A375 (cell line): Measurements from ENCODE around the gene SARNP. TPM values are rescaled to one million over a fixed set of nuclear protein-coding genes. Genes with fewer than 3 reads are reported as not detected.

Experiments
- small RNA-seq: library from RNA; depleted of rRNA; stranded (forward); fragments of <200 nt; gene quantifications from one replicate; pipeline ENCODE3, GENCODE V24; 2014
- total RNA-seq: library from RNA; depleted of rRNA; stranded (reverse); fragments of >200 nt; shearing (Covaris generic); gene quantifications from 2 replicates; pipeline ENCODE4 v1.2.3, GENCODE V29; 2014; rRNA removed

SARNP gene, protein sequence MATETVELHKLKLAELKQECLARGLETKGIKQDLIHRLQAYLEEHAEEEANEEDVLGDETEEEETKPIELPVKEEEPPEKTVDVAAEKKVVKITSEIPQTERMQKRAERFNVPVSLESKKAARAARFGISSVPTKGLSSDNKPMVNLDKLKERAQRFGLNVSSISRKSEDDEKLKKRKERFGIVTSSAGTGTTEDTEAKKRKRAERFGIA
- total RNA-seq: 155 and 176 TPM in 2 replicates

DNA sequence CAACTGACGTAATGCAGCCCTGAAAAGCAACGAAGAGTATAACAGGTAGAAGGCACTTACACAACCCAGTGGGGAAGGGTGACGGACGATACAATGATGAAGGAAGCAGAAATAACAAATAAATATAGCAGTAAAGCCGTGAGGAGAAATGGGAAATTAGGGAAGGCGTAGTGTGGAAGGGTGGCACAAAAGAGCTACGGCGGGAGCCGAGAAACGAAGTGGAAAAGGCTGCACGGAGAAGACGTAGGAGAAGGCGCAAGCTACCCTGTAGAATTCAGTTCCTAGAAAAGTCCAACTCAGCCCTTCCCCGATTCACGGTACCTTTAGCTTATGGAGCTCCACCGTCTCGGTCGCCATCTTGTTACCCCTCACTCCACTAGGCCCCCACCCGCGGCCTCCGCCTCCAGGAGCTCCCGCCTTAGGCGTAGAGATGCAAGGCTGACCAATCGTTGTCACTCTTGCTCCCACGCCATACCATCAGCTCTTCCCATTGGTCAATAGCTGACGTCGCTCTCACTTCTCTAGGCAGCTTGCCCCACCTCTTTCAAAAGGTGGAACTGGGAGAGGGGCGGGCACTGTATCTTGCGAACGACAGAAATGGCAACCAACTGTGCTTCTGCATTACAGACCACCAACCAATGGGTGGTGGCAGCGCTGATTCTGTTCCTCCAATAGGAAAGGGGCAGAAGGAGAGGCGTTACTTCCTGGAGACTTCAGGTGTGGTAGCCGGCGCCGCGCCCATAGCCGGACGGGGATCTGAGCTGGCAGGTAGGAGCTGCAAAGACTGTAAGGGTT, at the start of gene SARNP, which contains the start of gene ORMDL2:
SARNP (minus strand) TSS at position 380 of the 795 bp plus-strand sequence; CDS start at position 357, 23 bp downstream.
ORMDL2 (plus strand) TSS at position 697 of the 795 bp plus-strand sequence. CDS start 959 bp downstream, outside the sequence.

DNA sequence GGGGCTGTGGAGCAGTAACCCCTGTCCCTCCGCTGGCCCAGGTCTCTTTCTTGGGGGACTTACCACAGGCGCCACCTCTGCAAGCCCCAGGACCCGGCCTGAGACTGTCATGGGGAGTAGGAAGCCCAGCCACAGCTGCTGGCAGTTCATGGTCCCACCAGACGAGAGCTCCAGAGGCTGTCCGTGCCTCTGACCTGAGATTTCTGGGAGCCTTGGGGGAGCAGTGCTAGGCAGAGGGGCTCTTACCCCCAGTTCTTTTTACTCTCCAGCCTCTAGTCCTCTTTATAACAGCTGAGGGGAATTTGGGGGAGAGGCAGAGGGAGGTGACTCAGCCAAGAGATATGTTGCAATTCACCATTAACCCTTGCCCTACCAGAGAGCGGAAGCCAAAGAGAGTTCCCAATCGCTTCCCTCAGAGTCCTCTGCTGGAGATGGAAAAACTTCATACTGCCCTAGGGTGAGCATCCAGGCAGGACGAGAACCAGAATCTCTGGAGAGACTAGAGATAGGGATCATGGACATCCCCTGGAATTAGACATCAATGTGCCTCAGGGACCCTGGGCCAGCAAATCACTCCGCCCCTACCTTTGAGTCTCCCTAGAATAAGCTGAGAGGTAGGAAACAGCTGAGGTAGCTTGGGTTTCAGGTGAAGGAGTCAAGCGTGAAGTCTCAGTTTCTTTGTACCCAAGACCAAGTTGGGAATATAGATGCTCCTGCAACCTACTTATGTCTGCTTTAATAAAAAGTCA, 25.3 kb upstream of the SARNP start, which contains the start of gene MMP19:
MMP19 (minus strand) TSS at position 256 of the 749 bp plus-strand sequence; CDS start at position 150, 106 bp downstream.

GRCh38 chr12:55742719-55743405, 74.7 kb downstream of the SARNP start, which contains the start of gene GDF11:
Gene GDF11, plus strand, starts transcription at chr12:55743122. Its CDS starts 195 bp downstream, at chr12:55743317.

GRCh38 chr12:55728939-55729818, 88.3 kb downstream of the SARNP start, which contains the start of gene CD63:
Gene CD63, minus strand, starts transcription at chr12:55729009. Its CDS starts 668 bp downstream, at chr12:55728341.

DNA sequence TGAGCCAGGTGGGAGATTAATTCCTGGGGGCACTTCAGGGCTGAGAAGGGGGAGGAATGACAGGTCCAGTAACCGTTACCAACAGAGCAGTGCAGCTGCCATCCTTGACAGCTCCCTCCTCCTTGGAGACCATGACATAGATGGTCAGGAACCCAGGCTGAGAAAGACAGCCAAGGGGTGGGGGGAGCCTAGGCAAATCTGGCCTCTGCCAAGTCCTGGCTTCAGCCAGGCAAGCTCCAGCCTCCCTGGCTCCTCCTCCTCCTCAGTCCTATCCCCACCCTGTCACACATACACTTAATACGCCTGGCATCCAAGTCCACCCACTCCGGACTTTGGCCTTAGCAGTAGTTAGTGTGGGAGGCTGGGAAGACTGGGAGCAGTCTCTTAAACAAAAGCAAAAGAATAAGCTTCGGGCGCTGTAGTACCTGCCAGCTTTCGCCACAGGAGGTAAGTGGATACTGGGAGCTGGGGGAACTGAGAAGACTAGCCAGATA, 97.4 kb downstream of the SARNP start, which contains the start of gene RDH5:
RDH5 (plus strand) TSS at position 323 of the 494 bp plus-strand sequence. CDS start 792 bp downstream, outside the sequence.

GRCh38 chr12:55715833-55716581, 101.5 kb downstream of the SARNP start, which contains the start of gene BLOC1S1:
Gene BLOC1S1, plus strand, starts transcription at chr12:55716046. Its CDS starts 6 bp downstream, at chr12:55716052.

GRCh38 chr12:55707841-55708694, 109.5 kb downstream of the SARNP start, which contains the start of gene ITGA7:
Gene ITGA7, minus strand, starts transcription at chr12:55707904. Its CDS starts 222 bp downstream, at chr12:55707682.

Small RNA genes lying within 50 kb of the gene (small RNA-seq; reads per million reads assigned to genes)
- gene AC009779.1 (not detected), gene RF00017 (not detected)

Other genes starting within 250 kb of the SARNP start
- not detected in 2 replicates for gene OR2AP1, start 245.3 kb downstream of the SARNP start, total RNA-seq
- not detected in 2 replicates for gene OR10P1, start 180.8 kb downstream of the SARNP start, total RNA-seq
- 6.5 and 6.9 TPM in 2 replicates for gene ITGA7, start 109.8 kb downstream of the SARNP start, total RNA-seq
- gene BLOC1S1, start 101.7 kb downstream of the SARNP start, total RNA-seq: 218 and 226 TPM in 2 replicates
- 11.8 and 14.3 TPM in 2 replicates for gene RDH5, start 97.3 kb downstream of the SARNP start, total RNA-seq
- 883 and 969 TPM in 2 replicates for gene CD63, start 88.7 kb downstream of the SARNP start, total RNA-seq
- gene GDF11, start 74.6 kb downstream of the SARNP start, total RNA-seq: 13.4 and 17.0 TPM in 2 replicates
- gene ORMDL2, start 317 bp upstream of the SARNP start, total RNA-seq: 19.9 and 24.5 TPM in 2 replicates
- gene DNAJC14, start 11.9 kb upstream of the SARNP start, total RNA-seq: 47.0 and 47.4 TPM in 2 replicates
- gene MMP19, start 25.2 kb upstream of the SARNP start, total RNA-seq: 2.0 and 3.9 TPM in 2 replicates
- 42.0 and 55.8 TPM in 2 replicates for gene PYM1, start 110.2 kb upstream of the SARNP start, total RNA-seq
- 29.5 and 33.4 TPM in 2 replicates for gene DGKA, start 113.4 kb upstream of the SARNP start, total RNA-seq
- 1.0 and 1.5 TPM in 2 replicates for gene PMEL, start 148.3 kb upstream of the SARNP start, total RNA-seq
- gene CDK2, start 149.1 kb upstream of the SARNP start, total RNA-seq: 98.9 and 102 TPM in 2 replicates
- gene RAB5B, start 156.4 kb upstream of the SARNP start, total RNA-seq: 27.6 and 29.7 TPM in 2 replicates
- gene SUOX, start 179.6 kb upstream of the SARNP start, total RNA-seq: 12.9 and 14.9 TPM in 2 replicates
- 1.7 and 1.8 TPM in 2 replicates for gene IKZF4, start 203.3 kb upstream of the SARNP start, total RNA-seq
- gene RPS26, start 224.2 kb upstream of the SARNP start, total RNA-seq: 184 and 199 TPM in 2 replicates